ENCODE data around the gene HLCS. TPM values are rescaled to one million over a fixed set of nuclear protein-coding genes. Genes with fewer than 3 reads are reported as not detected.

HLCS gene
- total RNA-seq, 1 experiment from 2014 or later = 12.7 TPM

DNA sequence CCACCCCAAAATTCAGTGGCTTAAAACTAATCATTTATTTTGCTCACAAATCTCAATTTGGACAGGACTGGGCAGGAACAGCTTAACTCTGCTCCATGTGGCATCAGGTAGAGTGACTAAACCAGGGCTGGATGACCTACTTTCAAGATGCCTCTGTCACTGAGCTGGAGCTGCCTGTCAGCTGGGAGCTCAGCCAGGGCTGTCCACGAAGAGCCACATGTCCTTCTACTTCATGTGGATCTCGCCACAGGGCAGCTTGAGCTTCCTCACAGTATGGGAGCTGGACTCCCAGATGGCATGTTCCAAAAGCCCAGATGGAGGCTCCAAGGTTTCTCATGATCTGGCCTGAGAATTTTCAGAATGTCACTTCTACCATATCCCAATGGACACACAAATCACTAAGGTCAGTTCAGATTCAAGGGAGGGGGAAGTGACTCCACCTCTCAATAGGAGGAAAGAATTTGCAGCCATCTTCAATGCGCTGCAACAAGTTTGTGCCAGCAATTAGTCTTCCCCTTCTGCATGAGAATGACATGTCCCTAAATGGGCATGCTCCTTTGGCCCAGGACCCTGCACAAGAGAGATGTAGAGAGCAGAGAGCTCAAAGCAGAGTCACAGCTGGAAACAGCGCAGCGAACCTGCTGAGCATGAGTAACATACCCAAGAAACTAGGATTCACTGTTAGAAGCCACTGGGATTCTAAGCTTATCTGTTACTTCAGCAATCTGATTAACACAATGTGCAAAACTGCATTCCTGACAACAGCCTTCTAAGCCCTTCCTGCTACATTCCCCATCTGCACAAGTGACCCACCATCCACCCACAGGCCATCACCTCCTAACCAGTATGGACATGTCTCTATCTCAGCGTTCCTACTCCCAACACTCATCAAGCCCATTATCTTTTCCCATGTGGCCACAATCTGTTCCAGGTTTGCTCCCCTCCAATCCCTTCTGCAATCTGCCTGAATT lies 17.0 kb downstream of the HLCS start:
- Histone ChIP-seq H4K20me1 (ENCODE audit: control insufficient read depth, insufficient read depth, insufficient read length) (no peaks in the 10 kb centered on the region), H3K56ac (ENCODE audit: insufficient read length, low read depth, low read length) (no peak overlapping the region), H3K18ac (ENCODE audit: insufficient read length, low read depth, low read length) (no peak overlapping the region), H3K4ac (ENCODE audit: low read depth, low read length) (no peak overlapping the region), H3K79me1 (ENCODE audit: insufficient read depth, low read depth, low read length, poor library complexity, severe bottlenecking) (no peaks in the 10 kb centered on the region), H3K9me3 (ENCODE audit: control insufficient read depth, low read depth, low read length) (no peaks in the 10 kb centered on the region), H2BK15ac (ENCODE audit: low read depth, low read length) (no peak overlapping the region), H3K4me2 (ENCODE audit: insufficient read depth, insufficient read length, low read length) (no peak overlapping the region), H4K8ac (replicated peaks; ENCODE audit: insufficient read length, low read depth, low read length) (no peak overlapping the region), H4K91ac (ENCODE audit: insufficient read length, low read depth, low read length) (no peak overlapping the region), H3K4me1 (ENCODE audit: insufficient read depth, low read length) (peaks cover 4% of the 10 kb centered on the region), H2AK5ac (ENCODE audit: insufficient read length, low read length) (no peak overlapping the region), H4K5ac (ENCODE audit: insufficient read length, low read depth, low read length) (no peak overlapping the region), H2BK5ac (ENCODE audit: insufficient read length, low read length) (no peak overlapping the region), H3K23me2 (ENCODE audit: insufficient read length, low read depth, low read length, poor library complexity, severe bottlenecking) (no peaks in the 10 kb centered on the region), H2BK120ac (ENCODE audit: low read depth, low read length, poor library complexity, severe bottlenecking) (no peak overlapping the region), H3K9ac (ENCODE audit: extremely low read depth, insufficient read length, low read length) (no peak overlapping the region), H2AFZ (ENCODE audit: low read length) (no peak overlapping the region), H3K23ac (ENCODE audit: insufficient read length, low read depth, low read length) (no peak overlapping the region), H3T11ph (ENCODE audit: low read length) (no peak overlapping the region), H3K14ac (ENCODE audit: insufficient read depth, low read length) (no peak overlapping the region), H3K27me3 (ENCODE audit: insufficient read depth, low read length) (no peaks in the 10 kb centered on the region; the same call in 1 of the 2 replicates), H3K27ac (ENCODE audit: insufficient read length, low read depth, low read length) (no peak overlapping the region), H3K79me2 (ENCODE audit: insufficient read depth, low read length) (0 out of 2 replicates have a peak, but pooled peaks cover 1% of the 10 kb centered on the region), H2BK20ac (ENCODE audit: low read depth, low read length, poor library complexity, severe bottlenecking) (no peak overlapping the region), H2BK12ac (ENCODE audit: insufficient read length, low read depth, low read length) (no peak overlapping the region)
- Mint-ChIP-seq H3K27me3 (ENCODE audit: low read depth) (no peaks in the 10 kb centered on the region), H3K36me3 (ENCODE audit: insufficient read depth in 1 of 3, low read depth in 3 of 3) (0 out of 7 replicates have a peak, but pooled peaks cover 0 to 3% (median 0%) of the 10 kb centered on the region in 3 experiments), H3K27ac (peak overlapping the region in 1 of 3 experiments; percentile 33; a peak in 2 of 7 replicates), H3K4me1 (peaks cover 22% of the 10 kb centered on the region in 2 experiments), H3K4me3 (no peak overlapping the region), H3K9me3 (no peaks in the 10 kb centered on the region)
- no CpG with 5 or more reads among the region's 6 CpGs for WGBS (ENCODE audit: extremely low coverage, insufficient read length, low lambda C conversion rate)
- TF ChIP-seq, protein P1, sequence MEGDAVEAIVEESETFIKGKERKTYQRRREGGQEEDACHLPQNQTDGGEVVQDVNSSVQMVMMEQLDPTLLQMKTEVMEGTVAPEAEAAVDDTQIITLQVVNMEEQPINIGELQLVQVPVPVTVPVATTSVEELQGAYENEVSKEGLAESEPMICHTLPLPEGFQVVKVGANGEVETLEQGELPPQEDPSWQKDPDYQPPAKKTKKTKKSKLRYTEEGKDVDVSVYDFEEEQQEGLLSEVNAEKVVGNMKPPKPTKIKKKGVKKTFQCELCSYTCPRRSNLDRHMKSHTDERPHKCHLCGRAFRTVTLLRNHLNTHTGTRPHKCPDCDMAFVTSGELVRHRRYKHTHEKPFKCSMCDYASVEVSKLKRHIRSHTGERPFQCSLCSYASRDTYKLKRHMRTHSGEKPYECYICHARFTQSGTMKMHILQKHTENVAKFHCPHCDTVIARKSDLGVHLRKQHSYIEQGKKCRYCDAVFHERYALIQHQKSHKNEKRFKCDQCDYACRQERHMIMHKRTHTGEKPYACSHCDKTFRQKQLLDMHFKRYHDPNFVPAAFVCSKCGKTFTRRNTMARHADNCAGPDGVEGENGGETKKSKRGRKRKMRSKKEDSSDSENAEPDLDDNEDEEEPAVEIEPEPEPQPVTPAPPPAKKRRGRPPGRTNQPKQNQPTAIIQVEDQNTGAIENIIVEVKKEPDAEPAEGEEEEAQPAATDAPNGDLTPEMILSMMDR (conservative IDR thresholded peaks at IDR 0.05) = no peak
- no peak for DNase-seq

All from H9 (cell line).